Measurements from ENCODE around the gene HRC. TPM values are rescaled to one million over a fixed set of nuclear protein-coding genes. Genes with fewer than 3 reads are reported as not detected.
"Not testable (repeated sequence)": the region's sequence is repeated elsewhere in the genome, so short reads cannot be mapped to it uniquely, and the experiment has no call there.

The HRC gene
- total RNA-seq, 1 donor from 2014 or later, result 843 TPM

GRCh38 chr19:49146408-49146770 lies 8.8 kb downstream of the HRC start:
- intact Hi-C loops (cut with DNase I), result loop anchor here (5.0 kb wide), 2 partner anchors 49 to 51 kb away; no protein-coding TSS in a partner anchor
- DNase-seq (ENCODE audit: missing footprints); ATAC-seq: not testable (repeated sequence)

GRCh38 chr19:49145573-49146407 lies 9.4 kb downstream of the HRC start:
- intact Hi-C loops (cut with DNase I), result loop anchor here (5.0 kb wide), 2 partner anchors 48 to 52 kb away; no protein-coding TSS in a partner anchor
- ATAC-seq (peak; percentile 9), DNase-seq (ENCODE audit: missing footprints) (peak; percentile 90)

GRCh38 chr19:49142866-49143335 lies 12.3 kb downstream of the HRC start:
- intact Hi-C loops (cut with DNase I), result loop anchor here (1.0 kb wide), 1 partner anchor 15 kb away; no protein-coding TSS in a partner anchor
- peak; percentile 98 for ATAC-seq
- peak; percentile 93 for DNase-seq (ENCODE audit: missing footprints)

- intact Hi-C loops (cut with DNase I), result no loop called here
Measured at GRCh38 chr19:49141352-49141751, 13.8 kb downstream of the HRC start.

GRCh38 chr19:49140951-49141350 lies 14.2 kb downstream of the HRC start:
- intact Hi-C loops (cut with DNase I), result no loop called here
- ATAC-seq (no peak), DNase-seq (ENCODE audit: missing footprints) (no peak)

More at GRCh38 chr19:49141352-49141751, 13.8 kb downstream of the HRC start:
- no peak for DNase-seq (ENCODE audit: missing footprints)
- no peak for ATAC-seq

GRCh38 chr19:49136771-49137171 lies 18.4 kb downstream of the HRC start:
- ATAC-seq (peak; percentile 88), DNase-seq (ENCODE audit: missing footprints) (peak; percentile 91)
- intact Hi-C loops (cut with DNase I), result no loop called here

GRCh38 chr19:49135686-49136085 lies 19.5 kb downstream of the HRC start:
- no peak for ATAC-seq
- intact Hi-C loops (cut with DNase I), result no loop called here
- DNase-seq (ENCODE audit: missing footprints), result no peak

GRCh38 chr19:49133621-49134454 lies 21.4 kb downstream of the HRC start:
- intact Hi-C loops (cut with DNase I), result no loop called here
- ATAC-seq (peak; percentile 49), DNase-seq (ENCODE audit: missing footprints) (peak; percentile 86)

GRCh38 chr19:49132974-49133609 lies 22.1 kb downstream of the HRC start:
- DNase-seq (ENCODE audit: missing footprints) (no peak), ATAC-seq (peak; percentile 2)
- intact Hi-C loops (cut with DNase I), result no loop called here

- DNase-seq (ENCODE audit: missing footprints) (no peak), ATAC-seq (no peak)
- intact Hi-C loops (cut with DNase I), result no loop called here
Measured at GRCh38 chr19:49130325-49130724, 24.9 kb downstream of the HRC start.

- intact Hi-C loops (cut with DNase I), result no loop called here
- ATAC-seq (no peak), DNase-seq (ENCODE audit: missing footprints) (no peak)
Measured at GRCh38 chr19:49129238-49129583, 26.0 kb downstream of the HRC start.

- ATAC-seq (no peak), DNase-seq (ENCODE audit: missing footprints) (no peak)
- intact Hi-C loops (cut with DNase I), result loop anchor here (1.0 kb wide), 1 partner anchor 15 kb away; no protein-coding TSS in a partner anchor
Measured at GRCh38 chr19:49128545-49129237, 26.5 kb downstream of the HRC start.

- intact Hi-C loops (cut with DNase I), result loop anchor here (1.0 kb wide), 1 partner anchor 15 kb away; no protein-coding TSS in a partner anchor
- DNase-seq (ENCODE audit: missing footprints), result peak; percentile 96
- ATAC-seq, result peak; percentile 98
Measured at GRCh38 chr19:49127674-49128544, 27.3 kb downstream of the HRC start.

GRCh38 chr19:49127225-49127624 lies 28.0 kb downstream of the HRC start:
- DNase-seq (ENCODE audit: missing footprints); intact Hi-C loops (cut with DNase I); ATAC-seq: not testable (repeated sequence)

- intact Hi-C loops (cut with DNase I), result no loop called here
- no peak for DNase-seq (ENCODE audit: missing footprints)
- ATAC-seq, result no peak
Measured at GRCh38 chr19:49126575-49126974, 28.6 kb downstream of the HRC start.

- intact Hi-C loops (cut with DNase I), result no loop called here
- ATAC-seq (no peak), DNase-seq (ENCODE audit: missing footprints) (no peak)
Measured at GRCh38 chr19:49125025-49125731, 30.0 kb downstream of the HRC start.

GRCh38 chr19:49123285-49123684 lies 31.9 kb downstream of the HRC start:
- not testable (repeated sequence) for ATAC-seq

More at GRCh38 chr19:49123285-49123684, 31.9 kb downstream of the HRC start:
- intact Hi-C loops (cut with DNase I); DNase-seq (ENCODE audit: missing footprints): not testable (repeated sequence)
